HFFc6 (cell line): Measurements from ENCODE around the gene C1orf87. TPM values are rescaled to one million over a fixed set of nuclear protein-coding genes. Genes with fewer than 3 reads are reported as not detected.

Experiments
- DNase-seq: peaks from one replicate; pipeline ENCODE4 v3.0.0-alpha.2; 2018
- H3K27ac Mint-ChIP-seq: 2 replicates; pipeline ENCODE4 v1.8.0; 2020; ENCODE audit warnings: mild to moderate bottlenecking, mixed read lengths
- H3K27me3 Mint-ChIP-seq: 2 replicates; pipeline ENCODE4 v1.8.0; 2021; ENCODE audit warnings: mild to moderate bottlenecking, moderate library complexity, mixed read lengths; ENCODE audit not compliant: insufficient read depth
- H3K36me3 Mint-ChIP-seq: 2 replicates; pipeline ENCODE4 v1.8.0; 2021; ENCODE audit warnings: low read depth, mixed read lengths
- H3K4me1 Mint-ChIP-seq: 2 replicates; pipeline ENCODE4 v1.8.0; 2020; ENCODE audit warnings: low read depth, mixed read lengths
- H3K4me3 Mint-ChIP-seq: 2 replicates; pipeline ENCODE4 v1.8.0; 2020; ENCODE audit warnings: mild to moderate bottlenecking, moderate library complexity, mixed read lengths
- H3K9me3 Mint-ChIP-seq: 2 replicates; pipeline ENCODE4 v1.8.0; 2020; ENCODE audit warnings: mild to moderate bottlenecking, mixed read lengths
- total RNA-seq, 6 experiments: library from RNA; stranded (reverse); fragmentation: NEBNext Ultra II Directional; extraction: Animal tissue kit (Norgen Biotek cat#: 25700); gene quantifications; 2 replicates in 1 of 6; 3 replicates in 5 of 6; pipeline ENCODE4 v1.2.3, GENCODE V29; 2021
- TF ChIP-seq, protein P1 (sequence below): fragments of 200-600 bp; sonication (generic); IDR thresholded peaks from 2 replicates; pipeline ENCODE4 v1.5.0; 2021; ENCODE audit warnings: antibody characterized with exemption, mild to moderate bottlenecking

Gene C1orf87
- total RNA-seq, 6 experiments from 2014 or later: not detected

DNA sequence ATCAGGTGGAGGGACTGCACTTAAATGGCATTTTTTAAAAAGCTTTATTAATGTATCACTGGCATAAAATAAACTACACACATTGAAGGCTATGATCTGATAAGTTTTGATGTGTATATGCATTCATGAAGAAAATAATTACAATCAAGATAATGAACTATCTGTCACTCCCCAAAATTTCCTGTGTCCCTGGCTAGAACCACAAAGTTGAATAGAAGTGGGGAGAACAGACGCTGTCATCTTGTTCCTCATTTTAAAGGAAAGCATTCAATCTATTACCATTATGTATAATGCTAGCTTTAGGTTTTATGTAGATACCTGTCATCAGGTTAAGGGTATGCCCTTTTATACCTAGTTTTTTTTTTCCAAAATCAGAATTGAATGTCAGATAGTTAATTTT is 38.1 kb upstream of the C1orf87 start:
- Mint-ChIP-seq H3K4me3 (no peak overlapping the region), H3K27ac (no peak overlapping the region), H3K9me3 (no peaks in the 10 kb centered on the region), H3K36me3 (no peaks in the 10 kb centered on the region), H3K27me3 (peaks cover 2% of the 10 kb centered on the region), H3K4me1 (no peaks in the 10 kb centered on the region)
- TF ChIP-seq, protein P1, sequence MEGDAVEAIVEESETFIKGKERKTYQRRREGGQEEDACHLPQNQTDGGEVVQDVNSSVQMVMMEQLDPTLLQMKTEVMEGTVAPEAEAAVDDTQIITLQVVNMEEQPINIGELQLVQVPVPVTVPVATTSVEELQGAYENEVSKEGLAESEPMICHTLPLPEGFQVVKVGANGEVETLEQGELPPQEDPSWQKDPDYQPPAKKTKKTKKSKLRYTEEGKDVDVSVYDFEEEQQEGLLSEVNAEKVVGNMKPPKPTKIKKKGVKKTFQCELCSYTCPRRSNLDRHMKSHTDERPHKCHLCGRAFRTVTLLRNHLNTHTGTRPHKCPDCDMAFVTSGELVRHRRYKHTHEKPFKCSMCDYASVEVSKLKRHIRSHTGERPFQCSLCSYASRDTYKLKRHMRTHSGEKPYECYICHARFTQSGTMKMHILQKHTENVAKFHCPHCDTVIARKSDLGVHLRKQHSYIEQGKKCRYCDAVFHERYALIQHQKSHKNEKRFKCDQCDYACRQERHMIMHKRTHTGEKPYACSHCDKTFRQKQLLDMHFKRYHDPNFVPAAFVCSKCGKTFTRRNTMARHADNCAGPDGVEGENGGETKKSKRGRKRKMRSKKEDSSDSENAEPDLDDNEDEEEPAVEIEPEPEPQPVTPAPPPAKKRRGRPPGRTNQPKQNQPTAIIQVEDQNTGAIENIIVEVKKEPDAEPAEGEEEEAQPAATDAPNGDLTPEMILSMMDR: no peak
- no peak for DNase-seq

DNA sequence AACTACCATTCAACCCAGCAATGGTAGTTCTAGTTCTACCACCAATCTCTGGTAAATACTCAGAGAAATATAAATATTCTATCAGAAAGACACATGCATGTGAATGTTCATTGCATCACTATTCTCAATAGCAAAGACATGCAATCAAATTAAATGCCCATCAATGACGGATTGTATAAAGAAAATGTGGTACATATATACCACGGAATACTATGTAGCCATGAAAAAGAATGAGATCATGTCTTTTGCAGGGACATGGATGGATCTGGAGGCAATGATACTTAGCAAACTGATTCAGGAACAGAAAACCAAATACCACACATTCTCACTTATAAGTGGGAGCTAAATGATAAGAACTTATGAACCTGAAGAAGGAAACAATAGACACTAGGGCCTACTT is 37.5 kb upstream of the C1orf87 start:
- no peaks in the 10 kb centered on the region for H3K36me3 Mint-ChIP-seq
- no peaks in the 10 kb centered on the region; the same call in 1 of the 2 replicates for H3K27me3 Mint-ChIP-seq
- H3K9me3 Mint-ChIP-seq: no peaks in the 10 kb centered on the region

DNA sequence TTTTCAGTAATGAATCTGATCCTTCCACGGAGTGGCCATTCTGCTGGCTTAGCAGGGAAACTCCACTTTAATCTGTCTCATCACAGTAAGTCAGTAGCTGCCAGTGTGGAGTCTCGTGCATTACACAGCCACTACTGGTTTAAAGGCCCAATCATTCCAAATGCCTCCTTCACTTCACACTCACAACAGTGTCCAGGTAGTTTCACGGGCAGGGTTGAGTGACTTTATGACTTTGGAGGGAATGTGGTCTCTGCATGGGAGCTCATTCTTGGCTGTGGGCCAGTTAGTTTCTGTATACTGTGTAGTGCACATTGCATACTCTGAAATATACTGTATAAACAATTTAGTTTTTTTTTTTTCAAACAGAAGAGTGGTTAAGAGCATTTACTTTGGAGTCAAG is 34.6 kb upstream of the C1orf87 start:
- Mint-ChIP-seq H3K27me3 (no peaks in the 10 kb centered on the region), H3K27ac (no peak overlapping the region), H3K4me3 (no peak overlapping the region), H3K4me1 (no peaks in the 10 kb centered on the region), H3K9me3 (no peaks in the 10 kb centered on the region), H3K36me3 (no peaks in the 10 kb centered on the region)
- TF ChIP-seq, protein P1: no peak
- DNase-seq: no peak

More for the DNA sequence above, 37.5 kb upstream of the C1orf87 start:
- no peak for DNase-seq
- TF ChIP-seq, protein P1: no peak
- Mint-ChIP-seq H3K27ac (no peak overlapping the region), H3K4me3 (no peak overlapping the region), H3K4me1 (no peaks in the 10 kb centered on the region)

DNA sequence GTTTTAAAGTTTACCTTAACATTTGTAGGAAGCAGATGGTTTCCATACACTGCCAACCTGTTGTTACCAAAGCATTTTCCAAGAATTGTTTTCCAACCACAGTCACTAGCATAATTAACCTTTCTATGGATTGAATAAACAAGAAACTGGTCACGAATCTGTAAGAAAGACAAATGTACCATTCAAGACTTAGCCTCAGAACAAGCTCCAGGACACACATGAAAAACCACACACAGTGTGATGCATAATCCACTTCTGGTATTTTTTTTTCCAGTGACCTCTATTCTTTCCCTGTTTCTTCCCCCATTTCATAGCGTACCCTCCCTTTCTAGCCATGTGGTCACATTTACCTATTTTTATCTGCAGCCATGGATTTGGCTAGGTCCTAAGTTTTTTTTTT is 29.6 kb upstream of the C1orf87 start:
- Mint-ChIP-seq H3K27me3 (no peaks in the 10 kb centered on the region), H3K4me1 (no peaks in the 10 kb centered on the region), H3K9me3 (no peaks in the 10 kb centered on the region), H3K27ac (no peak overlapping the region), H3K4me3 (no peak overlapping the region), H3K36me3 (no peaks in the 10 kb centered on the region)
- DNase-seq: no peak
- TF ChIP-seq, protein P1: no peak

DNA sequence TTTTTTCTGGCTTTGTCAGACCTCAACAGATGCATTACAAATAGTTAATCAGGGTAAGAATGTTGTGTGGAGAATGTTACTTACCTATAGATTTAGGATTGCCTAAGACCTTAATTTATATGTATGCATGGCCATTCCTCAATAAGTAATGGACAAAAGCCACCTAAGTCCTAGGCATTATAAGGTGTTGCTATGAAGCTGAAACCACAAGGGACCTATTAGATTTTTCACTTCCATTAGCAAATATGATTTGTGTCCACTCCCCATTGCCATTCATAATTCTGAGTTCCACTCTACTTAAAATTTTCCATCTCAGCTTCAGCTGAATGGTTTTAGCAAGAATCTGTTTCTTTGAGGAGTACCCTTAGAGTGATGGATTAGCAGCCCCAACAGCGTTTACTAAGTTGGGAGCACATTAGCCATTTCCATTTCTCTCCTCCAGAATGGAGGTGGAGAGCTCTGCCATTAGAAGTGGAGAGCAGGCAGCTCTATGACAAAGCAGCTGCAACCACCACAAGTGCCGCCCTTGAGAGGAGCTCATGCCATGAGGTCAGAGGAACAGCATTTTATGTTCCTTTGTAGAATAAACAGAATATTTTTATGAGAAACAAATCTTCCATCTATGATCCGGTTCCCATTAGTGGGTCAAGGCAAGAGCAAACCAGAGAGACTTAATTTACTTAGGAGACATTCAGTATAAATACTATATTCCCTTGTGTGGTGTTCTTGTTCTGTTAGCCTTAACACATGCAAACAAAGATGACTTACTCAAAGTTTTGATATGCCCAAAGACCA is 28.9 kb upstream of the C1orf87 start:
- Mint-ChIP-seq H3K27ac (no peak overlapping the region), H3K9me3 (no peaks in the 10 kb centered on the region), H3K4me1 (no peaks in the 10 kb centered on the region), H3K27me3 (no peaks in the 10 kb centered on the region), H3K4me3 (no peak overlapping the region), H3K36me3 (no peaks in the 10 kb centered on the region)
- TF ChIP-seq, protein P1: no peak
- DNase-seq: no peak
